ENCODE results near the gene CRY1. TPM values are rescaled to one million over a fixed set of nuclear protein-coding genes. Genes with fewer than 3 reads are reported as not detected.
A peak's percentile ranks its signal among the peaks of the same experiment; 100 is the strongest.

Gene CRY1
- total and polyA plus RNA-seq, 9 of the 15 experiments (the other 6 are each of a cell fraction or from before 2014, with no cell fraction given) = 8.7 to 33.3 (median 25.2) TPM

GRCh38 chr12:107093417-107094182, at the start of gene CRY1 (continued):
- no peak for TF ChIP-seq ZNF318 (IDR thresholded peaks at IDR 0.05; ENCODE audit: borderline replicate concordance in 1 of 2, low read depth in 1 of 2)
- TF ChIP-seq EWSR1 (IDR thresholded peaks at IDR 0.05; ENCODE audit: borderline replicate concordance, low read depth, partially characterized antibody) = no peak
- peak; percentile 94 to 95 for TF ChIP-seq FOXK2 (conservative IDR thresholded peaks at IDR 0.05 in 1 of 2, IDR thresholded peaks at IDR 0.05 in 1 of 2; ENCODE audit: low read depth in 2 of 2)
- no peak for TF ChIP-seq TGIF2 (CRISPR knock-in tag; IDR thresholded peaks at IDR 0.05)
- peak in 1 of 2 experiments; percentile 11; a peak in 1 of 4 replicates for TF ChIP-seq FOXA3 (CRISPR knock-in tag; conservative IDR thresholded peaks at IDR 0.05 in 1 of 2, IDR thresholded peaks at IDR 0.05 in 1 of 2)
- peak; percentile 74 for TF ChIP-seq CCNT2 (IDR thresholded peaks at IDR 0.05; ENCODE audit: borderline replicate concordance, extremely low read depth, insufficient read length, low read depth, low read length)
- peak; percentile 82 for TF ChIP-seq RBM25 (IDR thresholded peaks at IDR 0.05; ENCODE audit: low read depth, low read length, severe bottlenecking)
- no peak for TF ChIP-seq TSC22D4 (tag; IDR thresholded peaks at IDR 0.05)
- peak; percentile 65; the same call in 1 of the 2 replicates for TF ChIP-seq ATF7 (IDR thresholded peaks at IDR 0.05)
- TF ChIP-seq GABPB1 (CRISPR knock-in tag; IDR thresholded peaks at IDR 0.05) = no peak
- no peak for TF ChIP-seq BCOR (IDR thresholded peaks at IDR 0.05)
- peak; percentile 79 for TF ChIP-seq POLR2B (IDR thresholded peaks at IDR 0.05; ENCODE audit: low read depth, partially characterized antibody)
- TF ChIP-seq NFYB (IDR thresholded peaks at IDR 0.05; ENCODE audit: extremely low read depth, insufficient read length) = peak; percentile 96
- 0 out of 2 replicates have a peak, but pooled peaks have one; percentile 5 for TF ChIP-seq ARID1B (IDR thresholded peaks at IDR 0.05)
- no peak for TF ChIP-seq LARP7 (IDR thresholded peaks at IDR 0.05)
- TF ChIP-seq, protein P1, sequence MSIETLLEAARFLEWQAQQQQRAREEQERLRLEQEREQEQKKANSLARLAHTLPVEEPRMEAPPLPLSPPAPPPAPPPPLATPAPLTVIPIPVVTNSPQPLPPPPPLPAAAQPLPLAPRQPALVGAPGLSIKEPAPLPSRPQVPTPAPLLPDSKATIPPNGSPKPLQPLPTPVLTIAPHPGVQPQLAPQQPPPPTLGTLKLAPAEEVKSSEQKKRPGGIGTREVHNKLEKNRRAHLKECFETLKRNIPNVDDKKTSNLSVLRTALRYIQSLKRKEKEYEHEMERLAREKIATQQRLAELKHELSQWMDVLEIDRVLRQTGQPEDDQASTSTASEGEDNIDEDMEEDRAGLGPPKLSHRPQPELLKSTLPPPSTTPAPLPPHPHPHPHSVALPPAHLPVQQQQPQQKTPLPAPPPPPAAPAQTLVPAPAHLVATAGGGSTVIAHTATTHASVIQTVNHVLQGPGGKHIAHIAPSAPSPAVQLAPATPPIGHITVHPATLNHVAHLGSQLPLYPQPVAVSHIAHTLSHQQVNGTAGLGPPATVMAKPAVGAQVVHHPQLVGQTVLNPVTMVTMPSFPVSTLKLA (conservative IDR thresholded peaks at IDR 0.05) = peak; percentile 100
- TF ChIP-seq CSDE1 (IDR thresholded peaks at IDR 0.05) = no peak

Measured in K562 (cell line).